Right lobe of liver (tissue), 6 donors: Measurements from ENCODE around the gene SLC24A3. TPM values are rescaled to one million over a fixed set of nuclear protein-coding genes. Genes with fewer than 3 reads are reported as not detected.

Experiments used
- ATAC-seq, 4 donors: fragments of 200-7000 bp; cut with Tn5 transposase; one replicate each; pipeline ENCODE4 v1.9.1; 2020; ENCODE audit warnings: mild to moderate bottlenecking in 4 of 4, moderate library complexity in 4 of 4
- DNase-seq, 3 donors: peaks; one replicate each; pipeline ENCODE4 v3.0.0-alpha.2; 2020
- H3K27ac ChIP-seq, 3 donors: fragments of 200-600 bp; one replicate each; pipeline ENCODE4 v1.8.0; 2022
- H3K27me3 ChIP-seq, 2 donors: fragments of 200-600 bp; one replicate each; pipeline ENCODE4 v1.8.0; 2022
- H3K36me3 ChIP-seq, 4 donors: fragments of 200-600 bp; sonication (generic) in 1 of 4; one replicate each; pipeline versions ENCODE4 v1.5.1 to v1.8.0; 2017 to 2022; ENCODE audit warnings: control low read depth in 1 of 4
- H3K4me1 ChIP-seq, 4 donors: fragments of 200-600 bp; sonication (generic) in 1 of 4; one replicate each; pipeline versions ENCODE4 v1.5.1 to v1.8.0; 2017 to 2022; ENCODE audit warnings: control low read depth in 1 of 4
- H3K4me3 ChIP-seq, 3 donors: fragments of 200-600 bp; one replicate each; pipeline ENCODE4 v1.8.0; 2022
- H3K9me3 ChIP-seq, 4 donors: fragments of 200-600 bp; sonication (generic) in 1 of 4; one replicate each; pipeline versions ENCODE4 v1.5.1 to v1.8.0; 2017 to 2022; ENCODE audit warnings: control low read depth in 1 of 4
- CTCF ChIP-seq, 4 donors: fragments of 200-600 bp in 3 of 4; fragments of 450-650 bp in 1 of 4; IDR thresholded peaks; one replicate each; pipeline versions ENCODE4 v1.5.1 to v1.8.0; 2016 to 2022; ENCODE audit warnings: antibody characterized with exemption in 4 of 4, mild to moderate bottlenecking in 2 of 4
- POLR2A ChIP-seq: fragments of 450-650 bp; IDR thresholded peaks from one replicate; pipeline ENCODE4 v1.6.1; 2017; ENCODE audit warnings: antibody characterized with exemption, mild to moderate bottlenecking
- WGBS: methylation state at CpG from one replicate; pipeline ENCODE4 v1.1.6; 2018; ENCODE audit warnings: low coverage, low lambda C conversion rate; ENCODE audit not compliant: insufficient coverage; ENCODE audit errors: missing lambda C conversion rate; 5-methylcytosine and 5-hydroxymethylcytosine counted together
- intact Hi-C, 2 donors: fragments of 100-400 bp; cut with DNase I; formaldehyde crosslinking; loops; one replicate each; pipeline versions ENCODE4 v1.11.2 to v1.14.1; 2022
- total RNA-seq, 6 experiments: library from RNA; depleted of rRNA in 2 of 6; stranded (reverse); fragments of >200 nt in 2 of 6; fragmentation: NEBNext Ultra II Directional in 3 of 6; extraction: Animal tissue kit (Norgen Biotek cat#: 25700) in 3 of 6; gene quantifications; one replicate each; pipeline versions ENCODE4 v1.1.0 to v1.2.4, GENCODE V29; 2016 to 2023
- donor health status: DM: no; HTN: yes; CAD: no.
- donor health status: DM: no; HTN: no; CAD: no.
- donor health status: DM: no; HTN: no; CAD: no.
- donor health status: DM: no; HTN: yes; CAD: no.
- donor health status: DM: no; HTN: yes; CAD: no.

Gene SLC24A3
- total RNA-seq, 6 experiments from 2014 or later = 0.06 to 0.49 (median 0.27) TPM

GRCh38 chr20:19213946-19214490 lies 1.6 kb downstream of the SLC24A3 start:
- intact Hi-C loops = loop anchor here in 1 of 2 donors (10.0 kb wide), 1 partner anchor 361 kb away; no protein-coding TSS in a partner anchor
- ATAC-seq (no peak), DNase-seq (no peak)
- no peak overlapping the region for H3K4me3 ChIP-seq
- no peak overlapping the region for H3K27ac ChIP-seq
- H3K9me3 ChIP-seq = no peaks in the 10 kb centered on the region
- peaks cover 0 to 8% of the 10 kb centered on the region in 2 donors for H3K27me3 ChIP-seq
- WGBS = 63% methylated on average over 4 of the region's 11 CpGs
- TF ChIP-seq POLR2A (no peak), CTCF (IDR thresholded peaks at IDR 0.05) (no peak)
- no peaks in the 10 kb centered on the region for H3K36me3 ChIP-seq
- H3K4me1 ChIP-seq = no peaks in the 10 kb centered on the region

GRCh38 chr20:19218411-19218810 lies 6.0 kb downstream of the SLC24A3 start:
- TF ChIP-seq POLR2A = no peak
- TF ChIP-seq CTCF (IDR thresholded peaks at IDR 0.05) = no peak
- intact Hi-C loops = loop anchor here in 1 of 2 donors (10.0 kb wide), 1 partner anchor 356 kb away; no protein-coding TSS in a partner anchor
- Histone ChIP-seq H3K36me3 (no peaks in the 10 kb centered on the region), H3K9me3 (no peaks in the 10 kb centered on the region), H3K27ac (no peak overlapping the region), H3K4me1 (no peaks in the 10 kb centered on the region), H3K27me3 (no peaks in the 10 kb centered on the region), H3K4me3 (no peak overlapping the region)
- 28% methylated on average over 2 of the region's 2 CpGs for WGBS
- ATAC-seq (no peak), DNase-seq (no peak)

GRCh38 chr20:19222520-19223040 lies 10.1 kb downstream of the SLC24A3 start:
- ATAC-seq (no peak), DNase-seq (no peak)
- intact Hi-C loops = no loop called here
- H3K36me3 ChIP-seq = no peaks in the 10 kb centered on the region
- H3K9me3 ChIP-seq = no peaks in the 10 kb centered on the region
- H3K4me1 ChIP-seq = no peaks in the 10 kb centered on the region
- H3K27me3 ChIP-seq = no peaks in the 10 kb centered on the region
- H3K27ac ChIP-seq = no peak overlapping the region
- 46% methylated on average over 2 of the region's 2 CpGs for WGBS
- TF ChIP-seq POLR2A (no peak), CTCF (IDR thresholded peaks at IDR 0.05) (no peak)
- H3K4me3 ChIP-seq = no peak overlapping the region

- 69% methylated on average over 7 of the region's 7 CpGs for WGBS
- no peaks in the 10 kb centered on the region for H3K36me3 ChIP-seq
These were observed 11.2 kb downstream of the SLC24A3 start for GRCh38 chr20:19223640-19224039.

More at GRCh38 chr20:19223640-19224039, 11.2 kb downstream of the SLC24A3 start:
- ATAC-seq (no peak), DNase-seq (no peak)
- no peak overlapping the region for H3K27ac ChIP-seq
- no peaks in the 10 kb centered on the region for H3K27me3 ChIP-seq
- H3K4me3 ChIP-seq = no peak overlapping the region
- TF ChIP-seq POLR2A = no peak
- TF ChIP-seq CTCF (IDR thresholded peaks at IDR 0.05) = no peak
- no peaks in the 10 kb centered on the region for H3K9me3 ChIP-seq
- intact Hi-C loops = no loop called here
- no peaks in the 10 kb centered on the region for H3K4me1 ChIP-seq
